ENCODE measurements around the gene GRB14.
"Not testable (repeated sequence)": the region's sequence is repeated elsewhere in the genome, so short reads cannot be mapped to it uniquely, and the experiment has no call there.

Gene GRB14

GRCh38 chr2:164479460-164479859, 141.8 kb downstream of the GRB14 start:
- DNase-seq: peak; percentile 31

GRCh38 chr2:164478205-164478604, 143.1 kb downstream of the GRB14 start:
- no peak for DNase-seq

- DNase-seq: no peak
These were observed 146.4 kb downstream of the GRB14 start for GRCh38 chr2:164474873-164475272.

GRCh38 chr2:164473021-164473420, 148.3 kb downstream of the GRB14 start:
- no peak for DNase-seq

- DNase-seq: not testable (repeated sequence)
These were observed 156.2 kb downstream of the GRB14 start for GRCh38 chr2:164465047-164465446.

GRCh38 chr2:164464376-164464775, 156.9 kb downstream of the GRB14 start:
- DNase-seq: no peak

- no peak for DNase-seq
These were observed 162.5 kb downstream of the GRB14 start for GRCh38 chr2:164458792-164459191.

GRCh38 chr2:164457271-164457670, 164.0 kb downstream of the GRB14 start:
- DNase-seq: no peak

- peak; percentile 49 for DNase-seq
These were observed 164.7 kb downstream of the GRB14 start for GRCh38 chr2:164456619-164457018.

GRCh38 chr2:164453656-164454305, 167.5 kb downstream of the GRB14 start:
- no peak for DNase-seq

- no peak for DNase-seq
These were observed 171.0 kb downstream of the GRB14 start for GRCh38 chr2:164450278-164450677.

GRCh38 chr2:164449706-164450105, 171.6 kb downstream of the GRB14 start:
- no peak for DNase-seq

- no peak for DNase-seq
These were observed 173.6 kb downstream of the GRB14 start for GRCh38 chr2:164447660-164448059.

All from retina (tissue), 1 donor.